Astrocyte (in vitro differentiated cells and primary cell): ENCODE data around the gene SLC39A10. TPM values are rescaled to one million over a fixed set of nuclear protein-coding genes. Genes with fewer than 3 reads are reported as not detected.
A peak's percentile ranks its signal among the peaks of the same experiment; 100 is the strongest.

Source experiments
- DNase-seq: peaks from one replicate; pipeline ENCODE4 v3.0.0-alpha.2; 2010; ENCODE audit warnings: low read depth
- FAIRE-seq: peaks from 2 replicates; lab custom pipeline; 2011; peaks lifted over from hg19 to GRCh38; lab: Jason Lieb, UNC
- H2AFZ ChIP-seq: 2 replicates; pipeline ENCODE4 v1.6.0; 2012; ENCODE audit warnings: low read depth, low read length, inconsistent platforms
- H3K27ac ChIP-seq: 2 replicates; pipeline ENCODE4 v1.5.1; 2011; ENCODE audit warnings: low read depth, low read length, inconsistent platforms
- H3K27me3 ChIP-seq: 2 replicates; pipeline ENCODE4 v1.6.0; 2011; ENCODE audit warnings: low read length, inconsistent platforms; ENCODE audit not compliant: insufficient read depth
- H3K36me3 ChIP-seq: 2 replicates; pipeline ENCODE4 v1.5.1; 2011; ENCODE audit warnings: low read length, inconsistent platforms; ENCODE audit not compliant: insufficient read depth
- H3K4me1 ChIP-seq: 2 replicates; pipeline ENCODE4 v1.5.1; 2011; ENCODE audit warnings: low read length, inconsistent platforms; ENCODE audit not compliant: insufficient read depth
- H3K4me2 ChIP-seq: 2 replicates; pipeline ENCODE4 v1.6.0; 2012; ENCODE audit warnings: low read length, inconsistent platforms
- H3K4me3 ChIP-seq: 2 replicates; pipeline ENCODE4 v1.5.1; 2011; ENCODE audit warnings: low read depth, mild to moderate bottlenecking, low read length, inconsistent platforms; ENCODE audit not compliant: insufficient read depth
- H3K79me2 ChIP-seq: 2 replicates; pipeline ENCODE4 v1.6.0; 2012; ENCODE audit warnings: mild to moderate bottlenecking, low read length, inconsistent platforms; ENCODE audit not compliant: insufficient read depth
- H3K9ac ChIP-seq: 2 replicates; pipeline ENCODE4 v1.6.0; 2012; ENCODE audit warnings: mild to moderate bottlenecking, low read length, inconsistent platforms
- H3K9me3 ChIP-seq: 2 replicates; pipeline ENCODE4 v1.5.1; 2012; ENCODE audit warnings: low read depth, mild to moderate bottlenecking, low read length, inconsistent platforms; ENCODE audit not compliant: insufficient read depth
- H4K20me1 ChIP-seq: 2 replicates; pipeline ENCODE4 v1.6.0; 2012; ENCODE audit warnings: low read length, inconsistent platforms; ENCODE audit not compliant: insufficient read depth
- H3K27ac Mint-ChIP-seq: one replicate; pipeline ENCODE4 v1.8.0; 2021; ENCODE audit warnings: mild to moderate bottlenecking, mixed read lengths; ENCODE audit not compliant: unreplicated experiment
- H3K27me3 Mint-ChIP-seq: one replicate; pipeline ENCODE4 v1.8.0; 2021; ENCODE audit warnings: low read depth, mixed read lengths; ENCODE audit not compliant: unreplicated experiment
- H3K36me3 Mint-ChIP-seq: one replicate; pipeline ENCODE4 v1.8.0; 2021; ENCODE audit warnings: low read depth, mixed read lengths; ENCODE audit not compliant: unreplicated experiment
- H3K4me1 Mint-ChIP-seq: one replicate; pipeline ENCODE4 v1.8.0; 2021; ENCODE audit warnings: low read depth, mixed read lengths; ENCODE audit not compliant: unreplicated experiment
- H3K4me3 Mint-ChIP-seq: one replicate; pipeline ENCODE4 v1.8.0; 2021; ENCODE audit warnings: mild to moderate bottlenecking, moderate library complexity, mixed read lengths; ENCODE audit not compliant: unreplicated experiment
- H3K9me3 Mint-ChIP-seq: one replicate; pipeline ENCODE4 v1.8.0; 2021; ENCODE audit warnings: mild to moderate bottlenecking, mixed read lengths; ENCODE audit not compliant: unreplicated experiment
- EZH2 ChIP-seq: IDR thresholded peaks from 2 replicates; pipeline ENCODE4 v1.6.1; 2012; ENCODE audit warnings: mild to moderate bottlenecking, low read length, inconsistent platforms; ENCODE audit not compliant: insufficient read depth
- total RNA-seq: library from RNA; stranded (reverse); gene quantifications from 2 replicates; pipeline ENCODE4 v1.2.1, GENCODE V29; 2021
- TF ChIP-seq, protein P1 (sequence below): IDR thresholded peaks from 2 replicates; pipeline ENCODE4 v1.5.1; 2011; ENCODE audit warnings: low read depth, mild to moderate bottlenecking, inconsistent platforms, low read length, moderate library complexity; ENCODE audit not compliant: insufficient read depth

Gene SLC39A10
- total RNA-seq, 1 donor from 2014 or later: 96.2 TPM

GRCh38 chr2:195659982-195660890 lies 3.2 kb downstream of the SLC39A10 start:
- no peaks in the 10 kb centered on the region for H3K36me3 ChIP-seq
- peak overlapping the region; percentile 83 for H3K4me2 ChIP-seq
- peak overlapping the region; percentile 98 for H3K4me3 Mint-ChIP-seq
- no peak for FAIRE-seq
- H3K79me2 ChIP-seq: peaks cover 63% of the 10 kb centered on the region
- peak overlapping the region; percentile 73 for H3K27ac Mint-ChIP-seq
- H3K9ac ChIP-seq: peak overlapping the region; percentile 99
- peak overlapping the region; percentile 97 for H3K27ac ChIP-seq
- peaks cover 2% of the 10 kb centered on the region for H3K36me3 Mint-ChIP-seq
- peaks cover 11% of the 10 kb centered on the region for H3K4me1 Mint-ChIP-seq
- no peaks in the 10 kb centered on the region for H3K9me3 Mint-ChIP-seq
- peaks cover 28% of the 10 kb centered on the region for H4K20me1 ChIP-seq
- H3K4me1 ChIP-seq: peaks cover 13% of the 10 kb centered on the region
- H3K9me3 ChIP-seq: no peaks in the 10 kb centered on the region
- no peak overlapping the region for H2AFZ ChIP-seq
- H3K27me3 ChIP-seq: no peaks in the 10 kb centered on the region
- TF ChIP-seq, protein P1, sequence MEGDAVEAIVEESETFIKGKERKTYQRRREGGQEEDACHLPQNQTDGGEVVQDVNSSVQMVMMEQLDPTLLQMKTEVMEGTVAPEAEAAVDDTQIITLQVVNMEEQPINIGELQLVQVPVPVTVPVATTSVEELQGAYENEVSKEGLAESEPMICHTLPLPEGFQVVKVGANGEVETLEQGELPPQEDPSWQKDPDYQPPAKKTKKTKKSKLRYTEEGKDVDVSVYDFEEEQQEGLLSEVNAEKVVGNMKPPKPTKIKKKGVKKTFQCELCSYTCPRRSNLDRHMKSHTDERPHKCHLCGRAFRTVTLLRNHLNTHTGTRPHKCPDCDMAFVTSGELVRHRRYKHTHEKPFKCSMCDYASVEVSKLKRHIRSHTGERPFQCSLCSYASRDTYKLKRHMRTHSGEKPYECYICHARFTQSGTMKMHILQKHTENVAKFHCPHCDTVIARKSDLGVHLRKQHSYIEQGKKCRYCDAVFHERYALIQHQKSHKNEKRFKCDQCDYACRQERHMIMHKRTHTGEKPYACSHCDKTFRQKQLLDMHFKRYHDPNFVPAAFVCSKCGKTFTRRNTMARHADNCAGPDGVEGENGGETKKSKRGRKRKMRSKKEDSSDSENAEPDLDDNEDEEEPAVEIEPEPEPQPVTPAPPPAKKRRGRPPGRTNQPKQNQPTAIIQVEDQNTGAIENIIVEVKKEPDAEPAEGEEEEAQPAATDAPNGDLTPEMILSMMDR: peak; percentile 81
- TF ChIP-seq EZH2: no peak
- DNase-seq: peak; percentile 45
- no peaks in the 10 kb centered on the region for H3K27me3 Mint-ChIP-seq
- peak overlapping the region; percentile 65 for H3K4me3 ChIP-seq

- DNase-seq (no peak), FAIRE-seq (peak; percentile 9)
- peaks cover 2% of the 10 kb centered on the region for H3K36me3 Mint-ChIP-seq
- H3K27ac Mint-ChIP-seq: peak overlapping the region; percentile 75
- no peak overlapping the region for H3K9ac ChIP-seq
- no peaks in the 10 kb centered on the region for H3K36me3 ChIP-seq
- no peaks in the 10 kb centered on the region for H3K9me3 ChIP-seq
- no peaks in the 10 kb centered on the region for H3K27me3 Mint-ChIP-seq
- peaks cover 7% of the 10 kb centered on the region for H3K4me1 ChIP-seq
- no peak overlapping the region for H3K4me2 ChIP-seq
- TF ChIP-seq, protein P1: no peak
- TF ChIP-seq EZH2: no peak
- no peaks in the 10 kb centered on the region for H3K9me3 Mint-ChIP-seq
- H3K4me3 Mint-ChIP-seq: no peak overlapping the region
- peaks cover 16% of the 10 kb centered on the region for H3K4me1 Mint-ChIP-seq
- no peak overlapping the region for H2AFZ ChIP-seq
- peaks cover 33% of the 10 kb centered on the region for H4K20me1 ChIP-seq
- H3K27me3 ChIP-seq: no peaks in the 10 kb centered on the region
- H3K79me2 ChIP-seq: peaks cover 73% of the 10 kb centered on the region
- H3K27ac ChIP-seq: no peak overlapping the region
- no peak overlapping the region for H3K4me3 ChIP-seq
Measured at GRCh38 chr2:195662138-195662537, 5.1 kb downstream of the SLC39A10 start.

GRCh38 chr2:195663007-195663406 lies 6.0 kb downstream of the SLC39A10 start:
- Histone ChIP-seq H3K79me2 (peaks cover 66% of the 10 kb centered on the region), H3K4me3 (no peak overlapping the region), H3K27me3 (no peaks in the 10 kb centered on the region), H3K9me3 (no peaks in the 10 kb centered on the region), H3K4me2 (no peak overlapping the region), H2AFZ (no peak overlapping the region), H4K20me1 (peaks cover 33% of the 10 kb centered on the region), H3K36me3 (no peaks in the 10 kb centered on the region), H3K4me1 (peaks cover 7% of the 10 kb centered on the region), H3K27ac (no peak overlapping the region), H3K9ac (no peak overlapping the region)
- H3K4me3 Mint-ChIP-seq: no peak overlapping the region
- H3K36me3 Mint-ChIP-seq: peaks cover 2% of the 10 kb centered on the region
- H3K27ac Mint-ChIP-seq: no peak overlapping the region
- DNase-seq (no peak), FAIRE-seq (no peak)
- peaks cover 16% of the 10 kb centered on the region for H3K4me1 Mint-ChIP-seq
- no peaks in the 10 kb centered on the region for H3K9me3 Mint-ChIP-seq
- H3K27me3 Mint-ChIP-seq: no peaks in the 10 kb centered on the region
- no peak for TF ChIP-seq EZH2
- TF ChIP-seq, protein P1: no peak
